Measurements from ENCODE around the gene EDEM3.

EDEM3 gene

DNA sequence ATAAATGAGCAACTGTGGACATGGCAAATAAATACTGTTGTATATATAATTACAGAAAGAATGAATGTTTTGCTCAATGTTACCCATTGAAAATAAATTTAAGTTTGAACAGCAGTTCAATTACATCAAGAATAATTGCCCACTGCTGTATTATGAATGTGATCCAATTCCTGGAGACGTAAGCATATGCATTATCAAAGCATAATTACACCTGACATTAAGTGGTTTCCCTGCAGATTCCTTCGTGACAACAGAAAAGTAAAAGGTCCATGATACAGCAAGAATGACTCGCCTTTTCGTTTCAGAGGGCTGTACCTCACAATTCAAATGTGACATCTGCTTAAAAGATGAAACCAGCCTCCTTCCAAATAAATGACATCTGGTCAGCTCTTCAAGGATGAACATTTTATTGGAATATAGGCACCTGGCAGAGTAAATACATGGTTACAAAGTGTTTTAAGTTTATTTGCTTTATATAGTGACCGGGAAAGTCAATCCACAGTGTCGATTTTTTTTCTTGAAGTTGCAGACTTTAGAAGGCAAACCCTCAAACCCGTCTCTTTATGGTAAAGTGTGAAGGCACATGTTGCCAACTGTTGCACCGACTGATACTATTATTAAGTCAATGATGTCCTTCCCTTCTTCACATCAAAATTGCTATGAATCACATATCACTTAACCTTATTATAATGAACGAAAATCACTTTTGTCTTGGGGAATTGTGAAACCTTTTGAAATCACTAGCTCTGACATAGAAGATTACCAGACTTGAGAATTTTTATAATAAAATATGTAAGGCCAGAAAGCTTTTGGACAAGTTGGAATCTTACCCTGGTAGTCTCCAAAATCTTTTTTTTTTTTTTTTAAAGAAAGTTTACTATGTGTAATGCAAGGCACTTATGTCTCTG is 36.2 kb upstream of the EDEM3 start:
- TF ChIP-seq REST (IDR thresholded peaks at IDR 0.05; ENCODE audit: insufficient read depth in 1 of 2, low read depth in 2 of 2, low read length in 2 of 2) (no peak), FOXP2 (optimal IDR thresholded peaks at IDR 0.05; ENCODE audit: borderline replicate concordance, extremely low read depth, extremely low read length, insufficient read depth) (no peak), SIN3A (IDR thresholded peaks at IDR 0.05; ENCODE audit: borderline replicate concordance, insufficient read depth, low read length) (no peak), TAF1 (IDR thresholded peaks at IDR 0.05; ENCODE audit: borderline replicate concordance, insufficient read depth, low read length) (no peak), POLR2AphosphoS5 (IDR thresholded peaks at IDR 0.05; ENCODE audit: low read depth, low read length) (no peak)

DNA sequence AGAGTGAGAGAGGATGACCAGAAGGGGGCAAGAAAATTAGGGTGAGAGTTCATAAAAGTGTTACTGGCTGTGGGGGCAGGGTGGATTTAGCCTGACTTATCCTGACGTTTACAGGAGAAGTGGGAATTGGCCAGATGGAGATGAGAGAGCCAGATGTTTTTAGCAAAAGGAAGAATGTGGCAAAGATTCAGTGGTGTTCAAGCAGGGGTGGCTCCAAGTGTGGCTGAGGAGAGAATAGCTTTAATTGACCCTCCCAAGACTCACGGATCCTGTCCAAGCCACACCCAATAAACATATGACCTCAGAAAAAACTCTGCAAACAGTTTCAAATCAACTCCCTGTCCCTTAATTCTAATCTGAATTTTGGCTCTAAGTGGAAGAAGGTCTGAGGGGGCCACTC is 35.2 kb upstream of the EDEM3 start:
- TF ChIP-seq REST (IDR thresholded peaks at IDR 0.05; ENCODE audit: insufficient read depth in 1 of 2, low read depth in 2 of 2, low read length in 2 of 2) (no peak), TAF1 (IDR thresholded peaks at IDR 0.05; ENCODE audit: borderline replicate concordance, insufficient read depth, low read length) (no peak), SIN3A (IDR thresholded peaks at IDR 0.05; ENCODE audit: borderline replicate concordance, insufficient read depth, low read length) (no peak), FOXP2 (optimal IDR thresholded peaks at IDR 0.05; ENCODE audit: borderline replicate concordance, extremely low read depth, extremely low read length, insufficient read depth) (no peak), POLR2AphosphoS5 (IDR thresholded peaks at IDR 0.05; ENCODE audit: low read depth, low read length) (no peak)

- TF ChIP-seq SIN3A (IDR thresholded peaks at IDR 0.05; ENCODE audit: borderline replicate concordance, insufficient read depth, low read length): no peak
- TF ChIP-seq POLR2AphosphoS5 (IDR thresholded peaks at IDR 0.05; ENCODE audit: low read depth, low read length): no peak
- no peak for TF ChIP-seq REST (IDR thresholded peaks at IDR 0.05; ENCODE audit: insufficient read depth in 1 of 2, low read depth in 2 of 2, low read length in 2 of 2)
- TF ChIP-seq TAF1 (IDR thresholded peaks at IDR 0.05; ENCODE audit: borderline replicate concordance, insufficient read depth, low read length): no peak
- TF ChIP-seq FOXP2 (optimal IDR thresholded peaks at IDR 0.05; ENCODE audit: borderline replicate concordance, extremely low read depth, extremely low read length, insufficient read depth): no peak
Measured at GRCh38 chr1:184788970-184789369, 34.3 kb upstream of the EDEM3 start.

- TF ChIP-seq FOXP2 (optimal IDR thresholded peaks at IDR 0.05; ENCODE audit: borderline replicate concordance, extremely low read depth, extremely low read length, insufficient read depth): no peak
- no peak for TF ChIP-seq REST (IDR thresholded peaks at IDR 0.05; ENCODE audit: insufficient read depth in 1 of 2, low read depth in 2 of 2, low read length in 2 of 2)
- no peak for TF ChIP-seq SIN3A (IDR thresholded peaks at IDR 0.05; ENCODE audit: borderline replicate concordance, insufficient read depth, low read length)
- TF ChIP-seq TAF1 (IDR thresholded peaks at IDR 0.05; ENCODE audit: borderline replicate concordance, insufficient read depth, low read length): no peak
- TF ChIP-seq POLR2AphosphoS5 (IDR thresholded peaks at IDR 0.05; ENCODE audit: low read depth, low read length): no peak
Measured at GRCh38 chr1:184785529-184785928, 30.9 kb upstream of the EDEM3 start.
